ENCODE results near the gene RHOXF2B. TPM values are rescaled to one million over a fixed set of nuclear protein-coding genes. Genes with fewer than 3 reads are reported as not detected.
"Not testable (repeated sequence)": the region's sequence is repeated elsewhere in the genome, so short reads cannot be mapped to it uniquely, and the experiment has no call there.

The RHOXF2B gene
- not detected in 2 replicates for total RNA-seq (2014; rRNA removed; shearing (Covaris generic))
- not detected in 2 replicates for polyA plus RNA-seq (2015; cell fraction: cytosol; rRNA removed)
- not detected in 2 replicates for polyA plus RNA-seq (2015; cell fraction: nucleus; rRNA removed)

GRCh38 chrX:120077590-120077989, at the start of gene RHOXF2B:
TSS of gene RHOXF2B (minus strand) at chrX:120077690. CDS start at chrX:120077552, 138 bp downstream.
- DNase-seq (ENCODE audit: low read depth) = not testable (repeated sequence)

GRCh38 chrX:120125444-120125843, 48.0 kb upstream of the RHOXF2B start:
- DNase-seq (ENCODE audit: low read depth) = no peak

GRCh38 chrX:120120223-120120622, 42.7 kb upstream of the RHOXF2B start:
- DNase-seq (ENCODE audit: low read depth) = no peak

GRCh38 chrX:120115438-120115963, 38.0 kb upstream of the RHOXF2B start, which contains the start of gene RHOXF1:
TSS of gene RHOXF1 (minus strand) at chrX:120115913. CDS start at chrX:120115862, 51 bp downstream.
- DNase-seq (ENCODE audit: low read depth) = no peak

- DNase-seq (ENCODE audit: low read depth) = no peak
These were observed 34.1 kb upstream of the RHOXF2B start for GRCh38 chrX:120111611-120112010.

- DNase-seq (ENCODE audit: low read depth) = no peak
These were observed 31.9 kb upstream of the RHOXF2B start for GRCh38 chrX:120109378-120109777.

- DNase-seq (ENCODE audit: low read depth) = not testable (repeated sequence)
These were observed 27.2 kb upstream of the RHOXF2B start for GRCh38 chrX:120104707-120105106.

GRCh38 chrX:120101057-120101456, 23.6 kb upstream of the RHOXF2B start:
- not testable (repeated sequence) for DNase-seq (ENCODE audit: low read depth)

- no peak for DNase-seq (ENCODE audit: low read depth)
These were observed 12.7 kb upstream of the RHOXF2B start for GRCh38 chrX:120090208-120090607.

GRCh38 chrX:120087289-120088017, 10.0 kb upstream of the RHOXF2B start:
- DNase-seq (ENCODE audit: low read depth) = no peak

- not testable (repeated sequence) for DNase-seq (ENCODE audit: low read depth)
These were observed 8.2 kb upstream of the RHOXF2B start for GRCh38 chrX:120085553-120086185.

- DNase-seq (ENCODE audit: low read depth) = not testable (repeated sequence)
These were observed 11.3 kb downstream of the RHOXF2B start for GRCh38 chrX:120066169-120066568.

GRCh38 chrX:120042712-120043111, 34.8 kb downstream of the RHOXF2B start:
- DNase-seq (ENCODE audit: low read depth) = not testable (repeated sequence)

- DNase-seq (ENCODE audit: low read depth) = not testable (repeated sequence)
These were observed 35.2 kb downstream of the RHOXF2B start for GRCh38 chrX:120042247-120042646.

GRCh38 chrX:120040176-120040575, 37.3 kb downstream of the RHOXF2B start:
- DNase-seq (ENCODE audit: low read depth) = not testable (repeated sequence)

- not testable (repeated sequence) for DNase-seq (ENCODE audit: low read depth)
These were observed 38.3 kb downstream of the RHOXF2B start for GRCh38 chrX:120039087-120039733.

GRCh38 chrX:120036704-120037103, 40.8 kb downstream of the RHOXF2B start:
- no peak for DNase-seq (ENCODE audit: low read depth)

- DNase-seq (ENCODE audit: low read depth) = not testable (repeated sequence)
These were observed 41.8 kb downstream of the RHOXF2B start for GRCh38 chrX:120035522-120036309.

GRCh38 chrX:120029354-120029753, 48.1 kb downstream of the RHOXF2B start:
- no peak for DNase-seq (ENCODE audit: low read depth)

GRCh38 chrX:120023259-120023658, 54.2 kb downstream of the RHOXF2B start:
- no peak for DNase-seq (ENCODE audit: low read depth)

- DNase-seq (ENCODE audit: low read depth) = no peak
These were observed 54.7 kb downstream of the RHOXF2B start for GRCh38 chrX:120022763-120023162.

Measured in HT1080 (cell line).